WTC11 (cell line): Measurements from ENCODE around the gene LHX5. TPM values are rescaled to one million over a fixed set of nuclear protein-coding genes. Genes with fewer than 3 reads are reported as not detected.

Experiments
- ATAC-seq: fragments of 200-7000 bp; cut with Tn5 transposase; 2 replicates; pipeline ENCODE4 v1.10.0; 2021; ENCODE audit warnings: mild to moderate bottlenecking, moderate library complexity
- CTCF ChIA-PET: fragments of 300-600 bp; sonication (Branson Sonifier 250); formaldehyde crosslinking; loops from one replicate; lab custom pipeline; 2021; ENCODE audit warnings: antibody characterized with exemption; lab: Charles Lee
- POLR2A ChIA-PET: fragments of 350-600 bp; sonication (Branson Sonifier 250); formaldehyde crosslinking; loops from one replicate; lab custom pipeline; 2021; ENCODE audit warnings: antibody characterized with exemption; lab: Charles Lee
- DNase-seq: peaks from one replicate; pipeline ENCODE4 v3.0.0; 2021; ENCODE audit warnings: low spot score
- H3K27ac Mint-ChIP-seq: 2 replicates; pipeline ENCODE4 v1.8.0; 2021; ENCODE audit warnings: mixed read lengths
- H3K27me3 Mint-ChIP-seq: 2 replicates; pipeline ENCODE4 v1.8.0; 2021; ENCODE audit warnings: low read depth, mild to moderate bottlenecking, moderate library complexity, mixed read lengths
- H3K36me3 Mint-ChIP-seq: 2 replicates; pipeline ENCODE4 v1.8.0; 2021; ENCODE audit warnings: mixed read lengths
- H3K4me1 Mint-ChIP-seq: 2 replicates; pipeline ENCODE4 v1.8.0; 2022; ENCODE audit warnings: mixed read lengths
- H3K4me3 Mint-ChIP-seq: 2 replicates; pipeline ENCODE4 v1.8.0; 2021; ENCODE audit warnings: mild to moderate bottlenecking, moderate library complexity, mixed read lengths
- H3K9me3 Mint-ChIP-seq: 2 replicates; pipeline ENCODE4 v1.8.0; 2021; ENCODE audit warnings: mixed read lengths
- ATF1 ChIP-seq: sonication (generic); formaldehyde crosslinking; IDR thresholded peaks from 2 replicates; pipeline ENCODE4 v1.8.1; 2023; ENCODE audit warnings: mild to moderate bottlenecking, moderate library complexity, missing genetic modification reagents
- CREM ChIP-seq: sonication (generic); formaldehyde crosslinking; IDR thresholded peaks from 2 replicates; pipeline ENCODE4 v1.8.1; 2022; ENCODE audit warnings: mild to moderate bottlenecking, missing genetic modification reagents, moderate library complexity
- CTCF ChIP-seq: fragments of 200-600 bp; IDR thresholded peaks from 2 replicates; pipeline ENCODE4 v1.8.0; 2022; ENCODE audit warnings: antibody characterized with exemption
- ELF4 ChIP-seq: sonication (generic); formaldehyde crosslinking; IDR thresholded peaks from 2 replicates; pipeline ENCODE4 v1.8.1; 2022; ENCODE audit warnings: low read depth, mild to moderate bottlenecking, moderate library complexity, missing genetic modification reagents
- ETV6 ChIP-seq: sonication (generic); formaldehyde crosslinking; IDR thresholded peaks from 2 replicates; pipeline ENCODE4 v1.8.1; 2022; ENCODE audit warnings: mild to moderate bottlenecking, missing genetic modification reagents
- GRHL2 ChIP-seq: fragments of 250-450 bp; sonication (Bioruptor Pico); IDR thresholded peaks from 2 replicates; pipeline ENCODE4 v1.8.0; 2022; ENCODE audit warnings: mild to moderate bottlenecking, moderate library complexity; ENCODE audit not compliant: insufficient replicate concordance, severe bottlenecking
- HMGXB4 ChIP-seq: sonication (generic); formaldehyde crosslinking; IDR thresholded peaks from 2 replicates; pipeline ENCODE4 v1.8.1; 2023; ENCODE audit warnings: mild to moderate bottlenecking, moderate library complexity, missing genetic modification reagents
- IRF1 ChIP-seq: sonication (generic); formaldehyde crosslinking; IDR thresholded peaks from 2 replicates; pipeline ENCODE4 v1.8.0; 2023; ENCODE audit warnings: missing genetic modification reagents
- MAX ChIP-seq: sonication (generic); formaldehyde crosslinking; IDR thresholded peaks from 2 replicates; pipeline ENCODE4 v1.8.0; 2022; ENCODE audit warnings: mild to moderate bottlenecking, missing genetic modification reagents
- MXD4 ChIP-seq: fragments of 250-450 bp; sonication (Bioruptor Pico); IDR thresholded peaks from 2 replicates; pipeline ENCODE4 v1.8.0; 2021; ENCODE audit warnings: mild to moderate bottlenecking, moderate library complexity, borderline replicate concordance
- PRDM15 ChIP-seq: sonication (generic); formaldehyde crosslinking; IDR thresholded peaks from 2 replicates; pipeline ENCODE4 v1.8.0; 2022; ENCODE audit warnings: missing genetic modification reagents
- PRRX2 ChIP-seq: fragments of 250-450 bp; sonication (Bioruptor Pico); IDR thresholded peaks from 2 replicates; pipeline ENCODE4 v1.8.0; 2021; ENCODE audit warnings: mild to moderate bottlenecking
- RELA ChIP-seq: sonication (generic); formaldehyde crosslinking; IDR thresholded peaks from 2 replicates; pipeline ENCODE4 v1.8.1; 2022; ENCODE audit warnings: missing genetic modification reagents, mild to moderate bottlenecking, borderline replicate concordance
- SMAD4 ChIP-seq: sonication (generic); formaldehyde crosslinking; IDR thresholded peaks from 2 replicates; pipeline ENCODE4 v1.8.0; 2022; ENCODE audit warnings: mild to moderate bottlenecking, missing genetic modification reagents
- STAT6 ChIP-seq: sonication (generic); formaldehyde crosslinking; conservative IDR thresholded peaks from 2 replicates; pipeline ENCODE4 v1.8.1; 2023; ENCODE audit warnings: mild to moderate bottlenecking, low read depth, missing genetic modification reagents, moderate library complexity
- TP53 ChIP-seq: sonication (generic); formaldehyde crosslinking; IDR thresholded peaks from 2 replicates; pipeline ENCODE4 v1.8.1; 2023; ENCODE audit warnings: mild to moderate bottlenecking, missing genetic modification reagents
- USF2 ChIP-seq: sonication (generic); formaldehyde crosslinking; IDR thresholded peaks from 2 replicates; pipeline ENCODE4 v1.8.1; 2023; ENCODE audit warnings: mild to moderate bottlenecking, missing genetic modification reagents, moderate library complexity
- ZNF138 ChIP-seq: sonication (generic); formaldehyde crosslinking; conservative IDR thresholded peaks from 2 replicates; pipeline ENCODE4 v1.8.1; 2022; ENCODE audit warnings: mild to moderate bottlenecking, moderate library complexity, missing genetic modification reagents
- ZNF263 ChIP-seq: sonication (generic); formaldehyde crosslinking; IDR thresholded peaks from 2 replicates; pipeline ENCODE4 v1.8.1; 2022; ENCODE audit warnings: low read depth, mild to moderate bottlenecking, moderate library complexity, missing genetic modification reagents
- ZNF423 ChIP-seq: fragments of 250-450 bp; sonication (Bioruptor Pico); IDR thresholded peaks from 2 replicates; pipeline ENCODE4 v2.1.2; 2022; ENCODE audit warnings: mild to moderate bottlenecking, moderate library complexity
- total RNA-seq: library from RNA; stranded (reverse); gene quantifications from 3 replicates; pipeline ENCODE4 v1.2.3, GENCODE V29; 2021

The LHX5 gene
- total RNA-seq, 1 experiment from 2014 or later: 3.0 TPM

- H3K27me3 Mint-ChIP-seq: peaks cover 2% of the 10 kb centered on the region; the same call in 1 of the 2 replicates
- H3K4me3 Mint-ChIP-seq: no peak overlapping the region
- no peak for ATAC-seq
- TF ChIP-seq PRDM15 (CRISPR knock-in tag) (no peak), GRHL2 (CRISPR knock-in tag) (no peak), MXD4 (no peak), SMAD4 (CRISPR knock-in tag) (no peak), ZNF263 (CRISPR knock-in tag) (no peak), PRRX2 (CRISPR knock-in tag) (no peak), ZNF138 (CRISPR knock-in tag) (no peak)
- TF ChIP-seq, all 79 proteins: peak for 0
- ChIA-PET POLR2A (no interaction called here), CTCF (interaction anchor here (0.7 to 3.8 kb wide), 3 partner anchors 11 to 36 kb away, joined by 3 to 21 read pairs (median 3); no protein-coding TSS in a partner anchor)
- DNase-seq: no peak
- peaks cover 3% of the 10 kb centered on the region; the same call in 1 of the 2 replicates for H3K4me1 Mint-ChIP-seq
- no peaks in the 10 kb centered on the region for H3K36me3 Mint-ChIP-seq
- H3K27ac Mint-ChIP-seq: no peak overlapping the region
- no peaks in the 10 kb centered on the region for H3K9me3 Mint-ChIP-seq
These were observed 35.1 kb downstream of the LHX5 start for GRCh38 chr12:113436586-113436985.

GRCh38 chr12:113435367-113435766 lies 36.3 kb downstream of the LHX5 start:
- CTCF ChIA-PET: interaction anchor here (3.8 kb wide), 1 partner anchor 10 kb away, joined by 21 read pairs; no protein-coding TSS in a partner anchor
- Mint-ChIP-seq H3K9me3 (peaks cover 2% of the 10 kb centered on the region), H3K27ac (no peak overlapping the region), H3K36me3 (no peaks in the 10 kb centered on the region), H3K4me1 (peaks cover 3% of the 10 kb centered on the region; the same call in 1 of the 2 replicates), H3K4me3 (no peak overlapping the region), H3K27me3 (peaks cover 2% of the 10 kb centered on the region; the same call in 1 of the 2 replicates)
- POLR2A ChIA-PET: interaction anchor here (0.6 kb wide), 2 partner anchors 30 to 87 kb away, joined by 3 read pairs; no protein-coding TSS in a partner anchor
- no peak for TF ChIP-seq CTCF
- no peak for TF ChIP-seq ETV6
- TF ChIP-seq ZNF423: no peak
- TF ChIP-seq IRF1 (CRISPR knock-in tag): no peak
- no peak for DNase-seq
- ATAC-seq: no peak

GRCh38 chr12:113432986-113433385 lies 38.7 kb downstream of the LHX5 start:
- Mint-ChIP-seq H3K9me3 (peaks cover 7% of the 10 kb centered on the region), H3K4me1 (no peaks in the 10 kb centered on the region), H3K27me3 (peaks cover 2% of the 10 kb centered on the region; the same call in 1 of the 2 replicates), H3K36me3 (no peaks in the 10 kb centered on the region), H3K27ac (no peak overlapping the region), H3K4me3 (no peak overlapping the region)
- ChIA-PET CTCF (interaction anchor here (3.8 kb wide), 1 partner anchor 8 kb away, joined by 21 read pairs; no protein-coding TSS in a partner anchor), POLR2A (no interaction called here)
- DNase-seq (no peak), ATAC-seq (no peak)
- TF ChIP-seq TP53 (no peak), CREM (CRISPR knock-in tag) (no peak), ELF4 (no peak), STAT6 (CRISPR knock-in tag) (no peak), USF2 (CRISPR knock-in tag) (no peak), RELA (CRISPR knock-in tag) (no peak), ATF1 (no peak), HMGXB4 (no peak), MAX (CRISPR knock-in tag) (no peak)
